Measurements from ENCODE around the gene LDHD. TPM values are rescaled to one million over a fixed set of nuclear protein-coding genes. Genes with fewer than 3 reads are reported as not detected.

Gene LDHD
- total and polyA plus RNA-seq, 2 of the 13 experiments (the other 11 are each of a cell fraction or from before 2014, with no cell fraction given), result 9.1 to 9.8 TPM

DNA sequence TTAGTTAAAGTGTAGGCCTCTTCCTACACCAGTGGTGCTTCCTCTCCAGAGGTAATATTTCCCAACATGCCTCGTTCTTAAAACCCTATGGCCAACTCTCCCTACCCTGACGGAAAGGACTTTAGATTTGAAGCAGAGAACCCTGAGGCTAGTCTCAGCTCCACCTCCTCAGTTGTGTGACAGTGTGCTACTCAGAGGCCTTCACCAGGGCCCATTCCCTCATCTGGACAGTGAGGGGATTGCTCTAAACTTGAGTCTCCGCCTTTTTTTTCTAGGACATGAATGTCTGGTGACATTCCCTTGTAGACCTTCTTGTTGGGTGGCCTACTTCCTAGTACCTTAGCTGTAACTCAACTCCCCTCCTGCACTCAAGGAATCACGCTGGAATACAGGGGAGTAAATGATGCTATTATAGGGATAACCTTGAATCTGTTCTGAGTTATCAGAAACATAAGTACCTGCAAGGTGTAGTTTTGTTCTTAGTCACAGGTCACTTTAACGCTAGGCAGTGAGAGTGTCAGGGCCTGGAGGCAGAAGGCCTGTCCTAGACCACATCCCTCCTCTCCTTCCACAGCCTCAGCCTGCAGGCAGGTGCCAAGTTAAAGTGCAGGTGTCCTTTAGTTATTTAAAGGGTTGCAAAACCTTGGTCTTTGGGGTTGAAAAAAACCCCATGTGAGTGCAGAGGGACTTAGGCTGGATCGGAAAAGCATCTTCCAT lies 26.9 kb downstream of the LDHD start:
- ATAC-seq (peak; percentile 25), FAIRE-seq (no peak), DNase-seq (ENCODE audit: low spot score) (no peak)
- H3K9ac ChIP-seq (ENCODE audit: insufficient read depth, low read depth, low read length), result no peak overlapping the region
- H3K4me3 ChIP-seq (replicated peaks in 1 of 3; ENCODE audit: insufficient read depth in 1 of 3, low read depth in 2 of 3, low read length in 3 of 3), result no peak overlapping the region
- no peak overlapping the region for H2AFZ ChIP-seq (ENCODE audit: low read length)
- in situ Hi-C loops (cut with HindIII; ENCODE audit: extremely low pct_ligation_motif_present, low pct_unique_long_range_greater_than_20kb), result no loop called here
- H3K27ac ChIP-seq (ENCODE audit: extremely low read length, insufficient read depth, low read length), result no peak overlapping the region
- H3K36me3 ChIP-seq (replicated peaks in 1 of 2; ENCODE audit: control insufficient read depth in 1 of 2, insufficient read depth in 2 of 2, low read length in 2 of 2), result peaks cover 16 to 17% of the 10 kb centered on the region in 2 experiments
- ChIA-PET POLR2A (no interaction called here), CTCF (ENCODE audit: low intra/inter-chr PET ratio, low total read pairs) (no interaction called here)
- peaks cover 83% of the 10 kb centered on the region for H3K4me1 ChIP-seq (ENCODE audit: insufficient read depth, low read length)
- H3K9me3 ChIP-seq (ENCODE audit: low read length), result no peaks in the 10 kb centered on the region
- no peak for TF ChIP-seq JARID2 (CRISPR knock-in tag; IDR thresholded peaks at IDR 0.05; ENCODE audit: insufficient replicate concordance)
- no peak for TF ChIP-seq JUND (CRISPR knock-in tag; IDR thresholded peaks at IDR 0.05)
- TF ChIP-seq, protein P1, sequence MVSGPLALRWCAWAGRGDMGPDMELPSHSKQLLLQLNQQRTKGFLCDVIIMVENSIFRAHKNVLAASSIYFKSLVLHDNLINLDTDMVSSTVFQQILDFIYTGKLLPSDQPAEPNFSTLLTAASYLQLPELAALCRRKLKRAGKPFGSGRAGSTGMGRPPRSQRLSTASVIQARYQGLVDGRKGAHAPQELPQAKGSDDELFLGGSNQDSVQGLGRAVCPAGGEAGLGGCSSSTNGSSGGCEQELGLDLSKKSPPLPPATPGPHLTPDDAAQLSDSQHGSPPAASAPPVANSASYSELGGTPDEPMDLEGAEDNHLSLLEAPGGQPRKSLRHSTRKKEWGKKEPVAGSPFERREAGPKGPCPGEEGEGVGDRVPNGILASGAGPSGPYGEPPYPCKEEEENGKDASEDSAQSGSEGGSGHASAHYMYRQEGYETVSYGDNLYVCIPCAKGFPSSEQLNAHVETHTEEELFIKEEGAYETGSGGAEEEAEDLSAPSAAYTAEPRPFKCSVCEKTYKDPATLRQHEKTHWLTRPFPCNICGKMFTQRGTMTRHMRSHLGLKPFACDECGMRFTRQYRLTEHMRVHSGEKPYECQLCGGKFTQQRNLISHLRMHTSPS (CRISPR knock-in tag; IDR thresholded peaks at IDR 0.05; ENCODE audit: low read depth), result no peak
- TF ChIP-seq, protein P2, sequence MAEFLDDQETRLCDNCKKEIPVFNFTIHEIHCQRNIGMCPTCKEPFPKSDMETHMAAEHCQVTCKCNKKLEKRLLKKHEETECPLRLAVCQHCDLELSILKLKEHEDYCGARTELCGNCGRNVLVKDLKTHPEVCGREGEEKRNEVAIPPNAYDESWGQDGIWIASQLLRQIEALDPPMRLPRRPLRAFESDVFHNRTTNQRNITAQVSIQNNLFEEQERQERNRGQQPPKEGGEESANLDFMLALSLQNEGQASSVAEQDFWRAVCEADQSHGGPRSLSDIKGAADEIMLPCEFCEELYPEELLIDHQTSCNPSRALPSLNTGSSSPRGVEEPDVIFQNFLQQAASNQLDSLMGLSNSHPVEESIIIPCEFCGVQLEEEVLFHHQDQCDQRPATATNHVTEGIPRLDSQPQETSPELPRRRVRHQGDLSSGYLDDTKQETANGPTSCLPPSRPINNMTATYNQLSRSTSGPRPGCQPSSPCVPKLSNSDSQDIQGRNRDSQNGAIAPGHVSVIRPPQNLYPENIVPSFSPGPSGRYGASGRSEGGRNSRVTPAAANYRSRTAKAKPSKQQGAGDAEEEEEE (CRISPR knock-in tag; IDR thresholded peaks at IDR 0.05; ENCODE audit: borderline replicate concordance), result no peak
- TF ChIP-seq ZNF124 (CRISPR knock-in tag; IDR thresholded peaks at IDR 0.05), result no peak
- no peak for TF ChIP-seq ZNF883 (CRISPR knock-in tag; IDR thresholded peaks at IDR 0.05; ENCODE audit: not compliant biosample characterization)
- TF ChIP-seq ZNF17 (CRISPR knock-in tag; IDR thresholded peaks at IDR 0.05), result no peak
- no peak for TF ChIP-seq SRF (IDR thresholded peaks at IDR 0.05; ENCODE audit: low read depth, low read length)
- no peak for TF ChIP-seq ZNF746 (CRISPR knock-in tag; IDR thresholded peaks at IDR 0.05)
- TF ChIP-seq, protein P3, sequence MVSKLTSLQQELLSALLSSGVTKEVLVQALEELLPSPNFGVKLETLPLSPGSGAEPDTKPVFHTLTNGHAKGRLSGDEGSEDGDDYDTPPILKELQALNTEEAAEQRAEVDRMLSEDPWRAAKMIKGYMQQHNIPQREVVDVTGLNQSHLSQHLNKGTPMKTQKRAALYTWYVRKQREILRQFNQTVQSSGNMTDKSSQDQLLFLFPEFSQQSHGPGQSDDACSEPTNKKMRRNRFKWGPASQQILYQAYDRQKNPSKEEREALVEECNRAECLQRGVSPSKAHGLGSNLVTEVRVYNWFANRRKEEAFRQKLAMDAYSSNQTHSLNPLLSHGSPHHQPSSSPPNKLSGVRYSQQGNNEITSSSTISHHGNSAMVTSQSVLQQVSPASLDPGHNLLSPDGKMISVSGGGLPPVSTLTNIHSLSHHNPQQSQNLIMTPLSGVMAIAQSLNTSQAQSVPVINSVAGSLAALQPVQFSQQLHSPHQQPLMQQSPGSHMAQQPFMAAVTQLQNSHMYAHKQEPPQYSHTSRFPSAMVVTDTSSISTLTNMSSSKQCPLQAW (CRISPR knock-in tag; IDR thresholded peaks at IDR 0.05), result no peak
- no peak for TF ChIP-seq NAIF1 (CRISPR knock-in tag; IDR thresholded peaks at IDR 0.05; ENCODE audit: borderline replicate concordance)
- TF ChIP-seq ZNF230 (CRISPR knock-in tag; IDR thresholded peaks at IDR 0.05), result no peak
- TF ChIP-seq NFE2 (CRISPR knock-in tag; IDR thresholded peaks at IDR 0.05), result no peak
- 81% methylated on average over 6 of the region's 6 CpGs for WGBS (ENCODE audit: low lambda C conversion rate)
- H3K27me3 ChIP-seq (ENCODE audit: control insufficient read depth in 1 of 2, insufficient read depth in 2 of 2, low read length in 2 of 2), result no peaks in the 10 kb centered on the region
- H3K4me2 ChIP-seq (ENCODE audit: low read depth, low read length), result no peak overlapping the region
- peaks cover 55% of the 10 kb centered on the region for H4K20me1 ChIP-seq (ENCODE audit: insufficient read depth, low read length)
- BruUV-seq (replicated peaks), result no TSS peak
- intact Hi-C loops (cut with micrococcal nuclease; ENCODE audit: unreplicated experiment), result no loop called here
- H3K79me2 ChIP-seq (ENCODE audit: insufficient read depth, low read length), result peaks cover 84% of the 10 kb centered on the region
